Left forelimb (tissue), 1 donor: Measurements from ENCODE around the gene SEZ6.

Experiments
- DNase-seq: peaks from one replicate; pipeline ENCODE4 v3.0.0-alpha.2; 2018; ENCODE audit warnings: low spot score

SEZ6 gene

DNA sequence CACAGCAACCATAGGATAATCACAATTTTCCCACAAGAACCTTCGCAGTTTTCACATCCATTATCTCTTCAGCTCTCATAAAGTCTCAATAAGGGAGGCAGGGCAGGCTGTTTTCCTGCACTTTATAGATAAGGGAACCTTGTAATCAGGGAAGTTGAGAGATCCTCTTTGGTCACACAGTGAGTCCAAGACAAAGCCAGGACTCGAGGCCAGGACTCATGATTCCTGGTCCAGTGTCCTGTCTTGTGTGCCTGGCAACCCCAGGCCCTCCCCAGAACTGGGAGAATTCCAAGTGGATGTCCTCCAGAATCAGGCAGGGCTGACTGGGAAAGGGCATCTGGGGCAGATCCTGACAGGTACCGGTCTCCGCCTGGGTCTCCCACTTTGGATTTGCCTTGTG, 31.4 kb downstream of the SEZ6 start:
- DNase-seq: no peak

DNA sequence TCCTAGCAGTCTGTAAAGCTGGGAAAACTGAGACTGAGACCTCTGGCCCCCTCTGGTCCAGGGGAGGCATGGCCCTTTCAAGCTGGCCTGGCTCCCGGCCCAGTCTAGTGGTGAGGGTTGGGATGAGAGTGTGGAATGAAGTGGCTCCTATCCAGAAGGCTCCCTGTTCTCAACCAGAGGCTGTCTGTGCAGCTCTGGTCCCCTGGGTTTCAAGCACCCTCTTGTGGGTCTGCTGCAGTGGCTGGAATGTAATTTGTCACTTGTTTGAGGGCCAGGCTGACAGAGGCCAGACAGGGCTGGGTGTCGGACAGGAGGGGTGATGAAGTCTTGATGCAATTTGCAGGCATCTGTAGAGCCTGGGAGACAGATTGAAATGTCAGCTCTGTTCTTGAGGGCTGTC, 32.4 kb downstream of the SEZ6 start:
- DNase-seq: no peak

DNA sequence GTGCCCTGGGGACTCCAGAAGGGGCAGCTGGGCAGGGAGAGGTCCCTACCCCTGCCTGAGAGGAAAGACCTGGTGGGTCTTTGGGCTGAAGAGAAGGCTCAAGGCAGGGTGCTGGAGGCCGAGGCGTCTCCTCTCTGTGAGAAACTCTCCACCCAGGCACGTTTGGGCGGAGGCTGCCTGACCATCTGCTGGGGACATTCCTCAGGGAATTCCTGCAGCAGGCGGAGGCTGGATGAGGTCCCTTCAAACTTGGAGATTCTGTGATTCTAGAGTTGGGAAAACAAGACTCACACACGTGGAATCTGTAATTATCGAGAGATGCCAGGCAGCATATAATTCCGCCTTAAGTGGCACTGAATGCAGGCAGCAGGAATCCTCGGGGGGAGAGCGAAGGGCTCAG, 33.4 kb downstream of the SEZ6 start:
- DNase-seq: no peak

DNA sequence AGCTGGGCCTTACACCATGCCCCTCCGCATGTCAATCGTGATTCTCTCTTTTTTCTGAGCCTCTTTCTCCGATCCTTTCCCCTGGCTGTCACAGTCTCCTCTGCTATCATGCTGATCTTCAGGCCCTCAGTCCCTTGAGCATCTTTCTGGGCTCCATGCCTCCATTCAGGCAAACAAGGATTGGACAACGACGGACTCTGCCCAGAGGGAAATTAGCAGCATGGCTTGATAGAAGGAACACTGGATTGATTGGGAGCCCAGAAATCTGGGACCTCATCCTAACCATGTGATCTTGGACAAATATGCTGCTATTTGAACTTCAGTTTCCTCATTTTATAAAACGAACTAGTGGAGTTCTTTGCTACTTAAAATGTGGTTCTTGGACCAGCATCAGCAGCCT, 35.0 kb downstream of the SEZ6 start:
- no peak for DNase-seq

DNA sequence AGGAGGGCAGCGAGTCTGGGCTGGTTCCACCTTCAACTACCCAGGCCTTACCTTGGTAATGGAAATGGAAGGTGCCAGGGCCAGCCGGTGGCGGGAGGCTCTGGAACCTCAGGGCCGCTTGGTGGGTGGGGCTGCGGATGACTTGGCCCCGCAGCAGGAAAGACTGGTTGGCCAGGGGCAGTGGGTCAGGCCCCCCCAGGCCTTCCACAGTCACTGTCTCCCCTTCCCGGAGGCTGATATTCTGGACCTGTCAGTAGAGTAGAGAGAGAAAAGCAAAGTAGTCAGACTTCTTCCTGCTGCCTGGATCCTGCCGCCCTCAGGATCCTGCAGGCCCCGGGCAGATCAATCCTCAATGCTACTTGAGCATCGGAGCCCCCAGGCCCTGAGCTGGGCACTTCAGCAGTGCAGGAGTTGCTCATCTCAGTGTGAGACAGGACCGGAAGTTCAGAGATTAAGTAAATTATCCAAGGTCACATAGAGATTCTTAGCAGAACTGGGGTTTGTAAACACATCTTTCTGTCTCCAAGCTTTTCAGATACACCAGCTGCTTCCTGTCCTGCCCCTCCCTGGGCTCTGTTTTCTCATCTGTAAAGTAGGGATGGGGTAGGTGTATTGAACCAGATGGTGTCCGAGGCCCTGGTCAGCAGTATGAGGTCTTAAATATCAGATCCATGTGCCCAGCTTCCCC, 36.0 kb downstream of the SEZ6 start:
- DNase-seq: no peak

DNA sequence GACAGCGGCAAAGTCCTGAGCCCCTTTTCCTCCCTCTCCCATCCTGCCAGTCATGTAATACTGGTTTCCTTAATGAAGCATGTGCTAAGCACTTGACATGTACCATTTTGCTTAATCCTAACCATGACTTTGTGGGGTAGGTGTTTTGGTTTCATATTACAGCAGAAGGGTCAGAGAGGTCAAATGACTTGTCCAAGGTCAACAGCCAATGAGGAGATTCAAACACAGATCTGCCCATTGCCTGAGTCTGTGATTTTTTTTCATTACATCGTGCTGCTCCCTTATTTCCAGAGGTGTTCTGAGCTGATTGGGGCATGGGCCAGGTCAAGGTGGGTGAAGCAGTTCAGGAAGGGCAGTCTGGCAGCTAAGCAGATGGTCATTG, 36.9 kb downstream of the SEZ6 start:
- no peak for DNase-seq

DNA sequence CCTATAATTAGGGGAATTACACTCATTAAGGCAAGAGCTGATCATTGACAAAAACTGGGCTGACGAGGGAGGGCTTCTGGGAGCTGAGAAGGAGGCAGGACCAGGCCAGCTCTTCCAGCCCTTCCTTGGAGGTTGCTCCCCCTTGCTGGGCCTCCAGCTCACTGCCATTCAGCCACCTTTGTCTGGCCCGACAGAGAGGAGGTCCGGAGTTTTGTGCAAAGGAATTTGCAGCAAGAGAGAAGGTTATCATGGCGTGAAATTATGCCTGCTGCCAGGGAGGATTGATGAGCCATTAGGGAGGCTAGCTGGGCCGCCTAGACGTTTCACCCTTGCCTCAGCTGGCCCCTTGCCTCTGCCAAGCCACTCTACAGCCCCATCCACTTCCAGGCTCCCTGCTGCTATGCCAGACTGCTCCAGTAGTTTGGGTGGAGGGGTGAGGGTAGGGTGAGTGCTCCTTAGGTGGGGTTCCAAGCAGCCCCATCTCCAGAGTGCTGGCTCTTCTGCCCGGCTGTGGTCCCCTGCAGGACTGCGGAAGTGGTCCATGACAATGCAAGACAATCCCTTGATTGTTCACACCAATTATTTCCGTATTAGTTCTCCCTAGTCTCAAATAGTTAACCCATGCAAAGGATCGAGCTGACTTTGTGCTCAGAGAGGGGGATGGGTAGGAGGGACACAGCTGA, 37.5 kb downstream of the SEZ6 start:
- no peak for DNase-seq

DNA sequence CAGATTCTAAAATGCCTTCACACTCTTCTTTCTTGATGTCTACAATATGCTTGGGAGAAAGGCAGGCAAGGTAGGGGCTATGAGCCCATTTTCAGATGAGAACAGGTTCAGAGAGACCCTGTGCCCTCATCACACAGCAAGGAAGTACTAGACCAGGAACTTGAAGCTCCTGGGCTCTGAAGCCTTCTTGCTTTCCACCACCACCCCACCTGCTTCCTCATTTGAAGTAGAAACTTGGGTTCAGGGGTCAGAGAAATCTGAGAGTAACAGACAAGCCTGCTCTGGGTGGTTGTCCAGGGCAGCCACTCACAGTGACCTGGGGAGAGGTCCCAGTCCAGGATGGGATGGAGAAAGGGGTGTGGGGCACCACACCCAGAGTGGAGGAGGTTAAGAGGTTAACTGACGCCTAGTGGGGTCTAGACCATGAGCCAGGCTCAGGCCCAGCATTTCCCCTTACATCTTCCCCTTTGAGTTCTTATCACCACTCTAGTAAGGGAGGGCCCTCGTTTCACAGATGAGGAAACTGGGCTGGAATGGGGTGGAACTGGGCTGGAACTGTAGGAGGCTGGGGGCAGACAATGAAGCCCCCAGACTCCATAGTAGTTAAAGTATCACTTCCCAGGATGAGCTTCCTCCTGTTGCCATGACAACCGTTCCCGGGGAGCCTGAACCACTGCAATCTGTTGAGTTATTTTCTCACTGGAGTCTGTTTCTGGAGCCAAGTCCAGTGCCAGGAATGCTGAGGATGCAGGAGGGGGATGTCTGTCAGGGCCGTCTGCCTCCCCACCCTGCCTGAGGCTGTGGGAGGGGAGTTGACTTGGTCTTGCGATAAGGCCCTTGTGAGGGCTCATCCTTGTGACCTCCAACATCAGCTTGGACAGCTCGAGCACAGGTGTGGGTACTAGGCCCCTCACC, 38.4 kb downstream of the SEZ6 start:
- no peak for DNase-seq

DNA sequence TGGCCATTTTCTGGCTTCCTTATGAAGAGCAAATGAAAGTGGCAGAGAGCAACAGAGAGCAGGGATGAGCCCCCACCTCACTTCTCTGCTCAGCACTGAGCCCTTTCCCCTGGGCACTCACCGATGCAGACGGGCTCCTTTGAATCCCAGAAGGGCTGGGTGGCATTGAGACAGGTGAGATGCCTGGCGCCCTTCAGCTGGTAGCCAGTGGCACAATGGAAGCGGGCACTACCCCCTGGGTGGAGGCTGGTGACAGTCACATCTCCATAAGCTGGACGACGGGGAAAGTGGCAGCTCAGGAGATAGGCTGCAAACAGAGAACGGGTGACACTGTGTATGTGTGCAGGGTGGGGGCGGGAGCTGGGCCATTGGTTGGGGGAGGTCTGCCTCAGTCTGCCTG, 42.0 kb downstream of the SEZ6 start:
- peak; percentile 45 for DNase-seq

DNA sequence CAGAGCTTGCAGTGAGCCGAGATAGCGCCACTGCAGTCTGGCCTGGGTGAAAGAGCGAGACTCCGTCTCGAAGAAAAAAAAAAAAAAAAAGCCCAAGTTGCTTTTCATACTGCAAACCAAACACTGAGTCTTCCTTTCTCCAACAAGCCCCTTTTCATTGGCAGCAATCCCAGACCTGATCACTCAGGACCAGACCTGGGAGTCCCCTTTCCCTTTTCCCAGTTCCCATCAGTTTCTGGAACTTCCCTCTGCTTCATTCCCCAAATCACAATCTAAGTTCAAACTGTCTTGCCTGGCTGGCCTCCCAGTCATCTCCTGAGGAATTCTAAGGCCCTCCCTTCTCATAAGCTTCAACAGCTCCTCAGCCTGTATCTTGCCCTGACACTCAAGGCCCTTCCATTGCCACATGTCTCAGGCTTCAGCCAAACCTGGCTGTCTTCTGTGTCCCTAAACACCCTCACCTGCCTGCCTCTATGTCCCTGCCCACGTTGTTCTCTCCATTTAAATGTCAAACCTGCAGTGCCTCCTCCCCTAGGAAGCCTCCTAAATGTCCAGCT, 42.7 kb downstream of the SEZ6 start:
- DNase-seq: peak; percentile 47

DNA sequence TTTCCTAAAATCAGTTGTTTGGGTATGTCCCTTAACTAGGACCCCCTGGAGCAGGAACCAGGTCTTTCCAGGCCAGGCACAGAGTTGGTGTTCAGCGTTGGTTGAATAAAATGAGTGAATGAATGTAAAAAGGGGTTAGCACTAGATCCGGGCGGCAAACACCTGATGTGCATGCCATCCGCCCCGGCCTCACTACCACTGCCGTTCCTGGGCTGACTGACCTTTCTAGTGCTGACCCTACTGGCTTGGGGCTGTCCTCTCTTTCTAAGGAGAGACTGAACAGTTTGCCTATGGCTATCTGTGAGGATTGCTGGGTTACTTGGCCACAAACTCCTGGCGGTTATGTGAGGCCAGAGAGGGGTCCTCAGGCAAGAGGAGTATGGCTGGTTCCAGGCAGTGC, 44.4 kb downstream of the SEZ6 start:
- DNase-seq: peak; percentile 31

DNA sequence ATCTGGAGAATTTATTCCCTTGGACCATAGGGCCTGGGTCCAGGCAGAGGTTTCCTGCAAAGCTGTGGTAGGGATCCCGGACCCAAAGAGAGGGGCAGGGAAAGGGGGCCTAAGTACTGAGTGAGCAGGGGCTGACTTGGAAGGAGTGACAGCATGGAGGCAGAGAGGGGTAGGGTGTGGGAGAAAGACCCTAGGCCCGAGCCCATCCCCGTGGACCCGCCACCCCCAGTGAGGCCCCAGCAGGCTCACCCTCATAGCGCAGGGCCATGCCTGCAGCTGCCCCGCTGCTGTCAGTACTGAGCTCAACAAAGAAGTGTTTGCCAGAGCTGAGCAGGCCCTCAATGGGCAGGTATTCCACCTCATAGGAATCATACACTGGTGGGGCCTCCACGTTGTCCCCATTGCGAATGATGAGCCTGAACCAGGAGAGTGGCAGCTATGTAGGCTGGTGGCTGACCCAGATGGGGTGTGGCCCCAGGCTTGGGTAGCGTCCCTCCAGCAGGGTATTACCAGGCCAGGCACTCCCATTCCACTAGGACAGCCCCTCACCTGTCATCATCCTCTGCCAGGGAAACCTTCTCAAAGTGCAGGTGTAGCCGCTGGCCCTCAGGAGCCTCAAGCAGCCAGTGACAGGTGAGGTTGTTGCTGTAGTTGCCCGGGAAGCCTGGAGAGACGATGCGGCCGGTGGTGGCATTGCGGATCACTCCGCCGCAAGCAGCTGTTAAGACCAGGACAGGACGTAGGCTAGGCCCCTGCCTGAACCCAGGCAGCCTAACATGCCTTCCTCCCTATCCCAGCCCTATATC, 45.4 kb downstream of the SEZ6 start:
- DNase-seq: peak; percentile 62

DNA sequence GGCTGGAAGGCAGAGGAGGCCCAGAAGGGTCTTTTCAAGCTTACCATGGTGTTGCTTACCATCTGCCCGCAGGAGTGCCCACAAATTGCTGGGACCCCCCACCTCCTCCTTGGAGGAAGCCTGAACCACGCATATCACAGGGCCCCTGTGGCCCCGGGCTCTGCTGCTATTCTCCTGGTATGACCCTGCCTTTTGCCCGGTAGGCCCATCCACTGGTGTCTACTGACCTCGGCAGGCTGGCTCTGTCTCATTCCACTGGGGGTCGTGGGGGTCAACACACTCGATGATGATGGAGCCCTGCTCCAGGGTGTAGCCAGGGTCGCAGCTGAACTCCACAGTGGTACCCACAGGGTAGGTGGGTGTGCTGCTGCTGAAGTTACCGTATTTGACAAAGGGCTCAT, 46.4 kb downstream of the SEZ6 start:
- peak; percentile 56 for DNase-seq

DNA sequence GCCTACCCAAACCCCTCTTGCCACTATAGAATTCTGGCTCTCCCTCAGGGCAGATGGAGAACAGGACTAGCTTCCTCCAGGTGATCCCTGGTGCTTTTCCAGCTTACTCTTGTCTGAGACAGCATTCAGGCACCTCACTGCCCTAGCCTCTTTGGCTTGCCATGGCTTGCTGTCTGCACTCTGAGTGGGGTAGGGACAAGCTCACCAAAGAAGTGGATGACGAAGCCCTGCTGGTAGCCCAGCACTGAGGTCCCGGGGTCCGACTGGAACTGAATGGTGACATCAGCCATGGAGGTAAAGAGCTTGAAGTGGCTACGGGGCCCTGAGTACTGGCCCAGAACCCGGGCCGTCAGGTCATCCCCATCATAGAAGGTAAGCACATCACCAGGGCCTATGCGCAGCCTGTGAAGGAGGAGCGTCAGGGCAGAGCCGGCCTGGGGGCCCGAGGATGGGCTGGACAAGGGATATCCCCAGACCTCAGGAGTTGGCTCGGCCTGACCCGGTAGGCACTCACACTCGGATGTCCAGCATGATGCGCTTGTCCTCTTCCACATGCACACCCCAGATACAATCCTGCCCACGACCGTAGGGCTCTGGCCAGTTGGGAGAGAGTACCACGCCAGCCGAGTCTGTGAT, 46.9 kb downstream of the SEZ6 start:
- peak; percentile 51 for DNase-seq

DNA sequence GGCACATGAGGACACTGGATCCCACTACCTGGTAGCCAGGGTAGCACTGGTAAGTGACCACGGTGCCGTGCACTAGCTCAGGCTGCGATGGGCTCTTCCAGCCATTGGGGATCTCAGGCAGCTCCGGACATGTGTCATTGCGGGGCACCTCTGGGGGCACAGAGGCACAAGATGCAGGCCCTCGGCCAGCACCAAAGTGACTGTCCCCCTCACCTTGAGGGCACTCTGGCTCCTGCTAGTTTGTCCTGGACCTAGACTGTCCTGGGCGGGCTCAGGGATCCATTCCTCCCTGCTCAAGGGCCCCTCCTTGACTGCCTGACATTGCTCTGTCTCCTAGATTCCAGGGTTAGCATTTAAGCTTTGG, 47.9 kb downstream of the SEZ6 start:
- no peak for DNase-seq

DNA sequence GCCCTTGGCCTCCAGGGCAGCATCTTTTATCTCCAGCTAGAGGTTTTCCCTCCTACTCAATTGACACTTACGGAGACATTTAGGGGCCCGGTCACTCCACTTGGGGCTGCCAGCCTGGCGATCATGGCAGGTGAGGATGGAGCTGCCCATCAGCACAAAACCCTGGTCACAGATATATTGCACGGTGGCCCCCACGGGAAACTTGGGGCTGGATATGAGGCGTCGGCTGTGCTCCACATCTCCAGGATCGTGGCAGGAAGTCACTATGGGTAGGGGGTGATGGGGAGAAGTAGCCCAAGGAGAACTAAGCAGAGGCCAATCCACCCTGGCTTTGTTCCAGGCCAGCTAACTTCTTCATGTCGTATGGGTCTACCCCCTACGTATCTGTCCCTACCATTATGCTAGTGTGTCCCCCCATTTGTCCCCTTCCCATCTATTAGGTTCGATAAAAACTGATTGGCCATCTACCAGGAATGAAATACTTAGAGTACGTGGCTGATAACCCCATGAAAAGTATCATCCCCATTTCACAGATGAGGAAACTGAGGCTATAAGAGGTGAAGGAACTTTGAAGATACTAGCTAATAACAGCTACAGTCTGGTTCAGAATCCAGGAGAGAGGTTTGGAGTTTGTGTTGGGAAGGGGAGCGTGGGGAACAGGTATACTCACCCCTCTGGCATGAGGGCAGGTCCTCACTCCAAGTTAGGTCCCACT, 48.4 kb downstream of the SEZ6 start:
- no peak for DNase-seq

DNA sequence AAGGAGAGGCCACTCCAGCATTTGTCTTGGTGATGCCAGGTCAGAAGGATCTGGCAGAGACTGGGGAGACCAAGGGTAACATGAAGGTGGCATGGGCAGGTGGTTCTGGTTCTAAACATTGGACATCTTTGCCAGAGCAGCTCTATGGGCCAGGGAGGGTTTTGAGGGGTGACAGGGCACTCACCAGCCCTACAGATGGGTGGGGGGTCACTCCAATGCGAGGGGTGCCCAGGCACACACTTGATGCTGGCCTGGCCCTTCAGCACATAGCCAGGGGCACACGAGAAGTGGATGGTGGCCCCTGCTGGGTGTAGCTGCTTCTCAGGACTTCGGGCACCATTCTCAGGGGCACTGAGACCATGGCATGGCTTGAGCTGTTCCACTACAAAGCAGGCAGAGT, 49.0 kb downstream of the SEZ6 start:
- no peak for DNase-seq

DNA sequence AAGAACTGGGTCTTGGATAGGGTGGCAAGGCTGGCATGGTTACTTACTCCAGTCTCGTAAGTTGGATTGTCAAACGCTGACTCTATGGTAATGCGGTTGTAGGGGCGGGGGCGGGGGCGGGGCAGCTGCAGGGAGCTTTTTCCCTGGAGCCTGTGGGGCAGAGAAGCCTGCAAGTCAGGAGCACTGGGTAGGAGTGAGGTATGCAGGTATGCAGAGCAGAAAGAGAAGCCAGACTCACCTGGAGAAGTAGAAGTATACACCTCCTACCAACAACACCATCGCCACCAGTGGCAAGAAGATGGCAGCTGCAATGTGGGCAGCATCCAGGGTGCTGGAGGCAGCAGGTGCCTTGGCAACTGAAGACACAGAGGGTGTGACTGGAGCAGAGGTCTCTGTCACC, 49.7 kb downstream of the SEZ6 start:
- DNase-seq: no peak

DNA sequence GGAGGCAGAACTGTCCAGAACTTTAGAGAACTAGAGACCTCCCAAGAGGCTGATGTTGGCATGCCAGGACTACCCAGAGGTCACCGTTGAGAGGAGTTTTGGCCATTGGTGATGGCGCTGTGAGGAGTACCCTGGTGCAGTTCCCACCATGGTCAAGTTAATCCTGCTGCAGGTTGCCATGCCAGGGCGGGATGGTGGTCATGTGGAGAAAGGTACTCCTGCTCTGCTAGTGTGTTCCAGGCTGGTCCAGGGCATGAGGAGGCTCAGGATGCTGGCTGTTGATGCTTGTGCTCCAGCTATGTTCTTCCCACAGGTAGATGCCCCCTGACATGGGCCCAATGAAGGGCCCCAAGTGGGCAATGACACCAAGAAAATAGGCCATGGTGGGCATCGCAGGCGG, 50.4 kb downstream of the SEZ6 start:
- no peak for DNase-seq

DNA sequence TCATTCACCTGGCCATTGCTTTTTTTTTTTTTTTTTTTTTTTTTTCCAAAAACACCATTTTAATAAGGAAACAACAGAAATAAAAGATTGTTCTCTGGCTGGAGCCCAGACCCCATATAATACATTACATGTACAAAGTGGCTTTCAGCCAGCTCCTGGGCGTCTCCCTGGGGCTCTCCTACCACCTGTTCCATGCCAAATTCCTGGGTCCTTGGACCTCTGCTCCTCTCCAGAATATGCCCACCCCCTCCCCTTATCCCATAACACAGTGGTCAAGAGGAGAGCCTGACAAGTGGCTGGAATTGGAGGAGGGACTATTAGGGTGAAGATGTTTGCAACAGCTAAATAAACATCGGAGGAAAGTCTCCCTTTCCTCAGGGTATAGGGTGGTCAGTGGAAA, 50.9 kb downstream of the SEZ6 start:
- no peak for DNase-seq
